Spleen (tissue), 11 donors: ENCODE measurements around the gene ITGA1. TPM values are rescaled to one million over a fixed set of nuclear protein-coding genes. Genes with fewer than 3 reads are reported as not detected.

Experiments used
- DNase-seq: peaks from one replicate; pipeline ENCODE4 v3.0.0-alpha.2; 2020
- H3K27ac ChIP-seq, 8 donors: fragments of 200-600 bp; sonication (generic) in 7 of 8; 1 replicate in 4 of 8; 2 replicates in 4 of 8; pipeline versions ENCODE4 v1.5.0 to v1.8.0; 2016 to 2021; ENCODE audit warnings: inconsistent platforms in 4 of 8, mild to moderate bottlenecking in 4 of 8, moderate library complexity in 1 of 8
- H3K27me3 ChIP-seq, 7 donors: fragments of 200-600 bp; sonication (generic) in 6 of 7; replicated peaks in 1 of 7; 1 replicate in 4 of 7; 2 replicates in 3 of 7; pipeline versions ENCODE4 v1.5.0 to v1.8.0; 2016 to 2021; ENCODE audit warnings: inconsistent platforms in 3 of 7, mild to moderate bottlenecking in 1 of 7
- H3K36me3 ChIP-seq, 6 donors: fragments of 200-600 bp; sonication (generic) in 5 of 6; 1 replicate in 4 of 6; 2 replicates in 2 of 6; pipeline versions ENCODE4 v1.5.0 to v1.8.0; 2016 to 2021; ENCODE audit warnings: inconsistent platforms in 2 of 6
- H3K4me1 ChIP-seq, 6 donors: fragments of 200-600 bp; sonication (generic) in 5 of 6; 1 replicate in 3 of 6; 2 replicates in 3 of 6; pipeline versions ENCODE4 v1.5.0 to v1.8.0; 2016 to 2021; ENCODE audit warnings: inconsistent platforms in 3 of 6
- H3K4me3 ChIP-seq, 8 donors: fragments of 200-600 bp; sonication (generic) in 7 of 8; 1 replicate in 4 of 8; 2 replicates in 4 of 8; pipeline versions ENCODE4 v1.5.0 to v1.8.0; 2016 to 2021; ENCODE audit warnings: inconsistent platforms in 4 of 8, mild to moderate bottlenecking in 4 of 8, moderate library complexity in 2 of 8
- H3K9me3 ChIP-seq, 8 donors: fragments of 200-600 bp; sonication (generic) in 7 of 8; 1 replicate in 4 of 8; 2 replicates in 4 of 8; pipeline versions ENCODE4 v1.5.0 to v1.8.0; 2016 to 2021; ENCODE audit warnings: inconsistent platforms in 4 of 8
- CTCF ChIP-seq, 11 experiments: fragments of 200-600 bp in 7 of 11; fragments of 450-650 bp in 4 of 11; sonication (generic) in 4 of 11; IDR thresholded peaks in 8 of 11; conservative IDR thresholded peaks in 3 of 11; 1 replicate in 7 of 11; 2 replicates in 4 of 11; pipeline versions ENCODE4 v1.4.0 to v1.8.0; 2016 to 2021; ENCODE audit warnings: antibody characterized with exemption in 11 of 11, inconsistent platforms in 4 of 11, mild to moderate bottlenecking in 1 of 11
- POLR2A ChIP-seq, 3 donors: fragments of 450-650 bp; IDR thresholded peaks; one replicate each; pipeline ENCODE4 v1.5.1; 2017; ENCODE audit warnings: antibody characterized with exemption in 3 of 3, mild to moderate bottlenecking in 1 of 3
- POLR2AphosphoS5 ChIP-seq, 3 donors: sonication (generic); formaldehyde crosslinking; IDR thresholded peaks; one replicate each; pipeline ENCODE4 v1.5.1; 2017; ENCODE audit warnings: antibody characterized with exemption in 3 of 3
- WGBS, 5 donors: extraction: QIAGEN DNeasy Blood & Tissue Kit in 3 of 5; methylation state at CpG; one replicate each; pipeline versions ENCODE4 v1.1.5 to v1.1.7; 2013 to 2018; 5-methylcytosine and 5-hydroxymethylcytosine counted together
- intact Hi-C: fragments of 100-400 bp; cut with DNase I; formaldehyde crosslinking; loops from one replicate; pipeline ENCODE4 v1.15.0; 2023; ENCODE audit warnings: low total_unique reads
- polyA plus RNA-seq, 3 donors: library from polyadenylated mRNA; stranded (reverse); fragments of 200-250 nt; gene quantifications; one replicate each; pipeline ENCODE4 v1.2.1, GENCODE V29; 2013
- total RNA-seq, 7 donors: library from RNA; depleted of rRNA in 3 of 7; stranded (reverse); fragments of >200 nt in 3 of 7; fragmentation: NEBNext Ultra II Directional in 4 of 7; extraction: Animal tissue kit (Norgen Biotek cat#: 25700) in 4 of 7; gene quantifications; one replicate each; pipeline versions ENCODE4 v1.1.0 to v1.2.1, GENCODE V29; 2016 to 2021
- donor health status: healthy with polysubstance abuse.
- donor health status: DM: no; HTN: no; CAD: no; lungs with moderate emphysema.
- donor health status: DM: no; HTN: no; CAD: no.
- donor health status: Bipolar disorder and iron deficiency.
- donor health status: healthy.
- donor health status: DM: no; HTN: no; CAD: no.
- donor health status: DM: yes; HTN: yes; CAD: no.

ITGA1 gene
- total and polyA plus RNA-seq, 10 donors: 8.3 to 505 (median 289) TPM

- no peak for DNase-seq
- peaks cover 0 to 41% (median 25%) of the 10 kb centered on the region in 6 donors for H3K4me1 ChIP-seq
- H3K4me3 ChIP-seq: peak overlapping the region in 7 of 8 donors; percentile 55 to 87 (median 67)
- H3K27me3 ChIP-seq: peaks cover 2 to 39% (median 12%) of the 10 kb centered on the region in 7 donors
- no peaks in the 10 kb centered on the region for H3K36me3 ChIP-seq
- TF ChIP-seq POLR2AphosphoS5 (IDR thresholded peaks at IDR 0.05) (no peak), CTCF (IDR thresholded peaks at IDR 0.05 in 8 of 11, conservative IDR thresholded peaks at IDR 0.05 in 3 of 11) (no peak), POLR2A (IDR thresholded peaks at IDR 0.05) (no peak)
- WGBS, 5 donors: 69 to 77% (median 75%) methylated on average over 4 of the region's 4 CpGs
- H3K27ac ChIP-seq: peak overlapping the region in 7 of 8 donors; percentile 66 to 83 (median 80)
- intact Hi-C loops: no loop called here
- no peaks in the 10 kb centered on the region for H3K9me3 ChIP-seq
Observed at GRCh38 chr5:52990528-52990925, 202.8 kb downstream of the ITGA1 start.

- Histone ChIP-seq H3K4me3 (no peak overlapping the region), H3K9me3 (no peaks in the 10 kb centered on the region), H3K36me3 (no peaks in the 10 kb centered on the region), H3K27ac (no peak overlapping the region), H3K4me1 (peaks cover 0 to 38% (median 24%) of the 10 kb centered on the region in 6 donors), H3K27me3 (peaks cover 2 to 27% (median 10%) of the 10 kb centered on the region in 7 donors)
- TF ChIP-seq CTCF (IDR thresholded peaks at IDR 0.05 in 8 of 11, conservative IDR thresholded peaks at IDR 0.05 in 3 of 11) (no peak), POLR2A (IDR thresholded peaks at IDR 0.05) (no peak), POLR2AphosphoS5 (IDR thresholded peaks at IDR 0.05) (no peak)
- no peak for DNase-seq
- 72 to 97% (median 97%) methylated on average over 2 of the region's 2 CpGs for WGBS, 5 donors
- intact Hi-C loops: no loop called here
Observed at GRCh38 chr5:52993367-52993766, 205.7 kb downstream of the ITGA1 start.

GRCh38 chr5:52994266-52994665, 206.6 kb downstream of the ITGA1 start:
- Histone ChIP-seq H3K36me3 (no peaks in the 10 kb centered on the region), H3K27ac (no peak overlapping the region), H3K4me3 (no peak overlapping the region), H3K4me1 (peaks cover 0 to 29% (median 16%) of the 10 kb centered on the region in 6 donors), H3K27me3 (peaks cover 2 to 18% (median 3%) of the 10 kb centered on the region in 7 donors), H3K9me3 (no peaks in the 10 kb centered on the region)
- DNase-seq: no peak
- TF ChIP-seq POLR2A (IDR thresholded peaks at IDR 0.05) (no peak), POLR2AphosphoS5 (IDR thresholded peaks at IDR 0.05) (no peak), CTCF (IDR thresholded peaks at IDR 0.05 in 8 of 11, conservative IDR thresholded peaks at IDR 0.05 in 3 of 11) (no peak)
- WGBS, 5 donors: 91 to 97% (median 94%) methylated on average over 1 of the region's 1 CpG
- intact Hi-C loops: no loop called here

- no peak overlapping the region for H3K4me3 ChIP-seq
- no peaks in the 10 kb centered on the region for H3K9me3 ChIP-seq
- peaks cover 0 to 20% (median 9%) of the 10 kb centered on the region in 6 donors for H3K4me1 ChIP-seq
- H3K27me3 ChIP-seq: peaks cover 0 to 10% (median 0%) of the 10 kb centered on the region in 7 donors
- TF ChIP-seq POLR2A (IDR thresholded peaks at IDR 0.05) (no peak), CTCF (IDR thresholded peaks at IDR 0.05 in 8 of 11, conservative IDR thresholded peaks at IDR 0.05 in 3 of 11) (no peak), POLR2AphosphoS5 (IDR thresholded peaks at IDR 0.05) (no peak)
- WGBS, 5 donors: 86 to 100% (median 93%) methylated on average over 1 of the region's 1 CpG
- no peak overlapping the region for H3K27ac ChIP-seq
- no peak for DNase-seq
- intact Hi-C loops: no loop called here
- no peaks in the 10 kb centered on the region for H3K36me3 ChIP-seq
Observed at GRCh38 chr5:52995095-52995494, 207.4 kb downstream of the ITGA1 start.
